BJ (cell line): ENCODE data around the gene TPI1. TPM values are rescaled to one million over a fixed set of nuclear protein-coding genes. Genes with fewer than 3 reads are reported as not detected.

Experiments used
- CTCF ChIA-PET: fragments of 350-600 bp; formaldehyde crosslinking; extraction: SDS; loops from one replicate; lab custom pipeline; 2021; ENCODE audit warnings: antibody characterized with exemption, inconsistent platforms; lab: Yijun Ruan, JAX
- POLR2A ChIA-PET: fragments of 300-600 bp; sonication (Branson Sonifier 250); formaldehyde crosslinking; extraction: SDS; loops from one replicate; lab custom pipeline; 2021; ENCODE audit warnings: antibody characterized with exemption; lab: Charles Lee
- DNase-seq: peaks from one replicate; pipeline ENCODE4 v3.0.0-alpha.2; 2011; ENCODE audit warnings: low read depth
- H3K27me3 ChIP-seq: 2 replicates; pipeline ENCODE4 v1.6.0; 2011; ENCODE audit warnings: low read length; ENCODE audit not compliant: control insufficient read depth, insufficient read depth
- H3K36me3 ChIP-seq: 2 replicates; pipeline ENCODE4 v1.5.1; 2011; ENCODE audit warnings: low read length; ENCODE audit not compliant: control insufficient read depth, insufficient read depth
- H3K4me3 ChIP-seq: 2 replicates; pipeline ENCODE4 v1.5.1; 2011; ENCODE audit warnings: low read depth, mild to moderate bottlenecking, control low read depth, low read length
- polyA plus RNA-seq: library from polyadenylated mRNA; depleted of rRNA; stranded (reverse); fragments of >200 nt; gene quantifications from 2 replicates; pipeline ENCODE4 v1.2.3, GENCODE V29; 2011
- TF ChIP-seq, protein P1 (sequence below): IDR thresholded peaks from 2 replicates; pipeline ENCODE4 v1.5.1; 2011; ENCODE audit warnings: low read depth, mild to moderate bottlenecking, control low read depth, inconsistent platforms, low read length, moderate library complexity; ENCODE audit not compliant: insufficient read depth

The TPI1 gene
- polyA plus RNA-seq, 1 experiment = 2,656 TPM

DNA sequence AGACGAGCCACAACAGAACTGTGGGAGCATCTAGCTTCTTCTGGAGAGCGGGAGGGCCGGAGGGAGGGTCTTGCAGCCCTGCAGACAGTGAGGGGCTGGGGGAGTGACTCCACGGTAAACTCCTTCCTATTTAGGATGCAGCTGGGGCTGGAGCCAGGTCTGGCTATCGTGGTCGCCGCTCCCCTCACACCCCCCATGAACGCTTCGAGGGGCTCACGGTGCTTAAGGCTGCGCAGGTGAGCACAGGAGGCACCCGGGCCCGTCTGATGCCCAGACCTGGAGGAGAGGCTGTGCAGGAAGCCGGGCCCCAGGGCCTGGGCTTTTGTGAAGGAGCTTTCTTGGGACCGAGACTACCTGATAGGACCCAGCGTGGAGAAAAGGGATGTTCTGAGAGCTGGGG, 30.5 kb upstream of the TPI1 start:
- TF ChIP-seq, protein P1, sequence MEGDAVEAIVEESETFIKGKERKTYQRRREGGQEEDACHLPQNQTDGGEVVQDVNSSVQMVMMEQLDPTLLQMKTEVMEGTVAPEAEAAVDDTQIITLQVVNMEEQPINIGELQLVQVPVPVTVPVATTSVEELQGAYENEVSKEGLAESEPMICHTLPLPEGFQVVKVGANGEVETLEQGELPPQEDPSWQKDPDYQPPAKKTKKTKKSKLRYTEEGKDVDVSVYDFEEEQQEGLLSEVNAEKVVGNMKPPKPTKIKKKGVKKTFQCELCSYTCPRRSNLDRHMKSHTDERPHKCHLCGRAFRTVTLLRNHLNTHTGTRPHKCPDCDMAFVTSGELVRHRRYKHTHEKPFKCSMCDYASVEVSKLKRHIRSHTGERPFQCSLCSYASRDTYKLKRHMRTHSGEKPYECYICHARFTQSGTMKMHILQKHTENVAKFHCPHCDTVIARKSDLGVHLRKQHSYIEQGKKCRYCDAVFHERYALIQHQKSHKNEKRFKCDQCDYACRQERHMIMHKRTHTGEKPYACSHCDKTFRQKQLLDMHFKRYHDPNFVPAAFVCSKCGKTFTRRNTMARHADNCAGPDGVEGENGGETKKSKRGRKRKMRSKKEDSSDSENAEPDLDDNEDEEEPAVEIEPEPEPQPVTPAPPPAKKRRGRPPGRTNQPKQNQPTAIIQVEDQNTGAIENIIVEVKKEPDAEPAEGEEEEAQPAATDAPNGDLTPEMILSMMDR = no peak
- H3K27me3 ChIP-seq = no peaks in the 10 kb centered on the region
- no peak overlapping the region for H3K4me3 ChIP-seq
- H3K36me3 ChIP-seq = peaks cover 40% of the 10 kb centered on the region
- no peak for DNase-seq
- ChIA-PET POLR2A (no interaction called here), CTCF (interaction anchor here (1.9 to 9.8 kb wide), 3 partner anchors 12 to 84 kb away, joined by 8 to 111 read pairs (median 32); partner anchors contain the start of genes CDCA3, MLF2 and USP5)

DNA sequence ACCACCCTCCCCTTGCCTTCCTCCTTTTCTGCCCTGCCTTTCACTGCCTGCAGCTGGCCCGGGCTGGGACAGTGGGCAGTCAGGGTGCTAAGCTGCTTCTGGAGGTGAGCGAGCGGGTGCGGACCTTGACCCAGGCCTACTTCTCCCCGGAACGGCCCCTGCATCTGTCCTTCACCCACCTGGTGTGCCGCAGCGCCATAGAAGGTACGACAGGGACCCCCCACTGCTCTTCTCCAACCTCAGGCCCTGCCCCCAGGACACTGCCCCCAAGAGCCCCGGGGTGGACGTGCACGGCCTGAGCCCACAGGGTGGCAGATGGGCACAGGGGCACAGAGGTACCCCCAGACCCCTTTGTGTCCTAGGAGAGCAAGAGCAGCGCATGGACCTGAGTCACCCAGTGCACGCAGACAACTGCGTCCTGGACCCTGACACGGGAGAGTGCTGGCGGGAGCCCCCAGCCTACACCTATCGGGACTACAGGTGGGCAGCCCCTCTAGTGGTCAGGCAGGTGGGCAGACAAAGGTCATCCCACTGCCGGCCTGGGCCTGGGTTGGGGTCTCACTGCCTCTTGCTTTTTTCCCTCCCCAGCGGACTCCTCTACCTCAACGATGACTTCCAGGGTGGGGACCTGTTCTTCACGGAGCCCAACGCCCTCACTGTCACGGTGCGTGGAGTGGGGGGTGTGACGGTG, 29.8 kb upstream of the TPI1 start:
- TF ChIP-seq, protein P1 = no peak
- H3K27me3 ChIP-seq = no peaks in the 10 kb centered on the region
- H3K36me3 ChIP-seq = peaks cover 37% of the 10 kb centered on the region
- POLR2A ChIA-PET = no interaction called here
- DNase-seq = no peak
- no peak overlapping the region for H3K4me3 ChIP-seq
- CTCF ChIA-PET = interaction anchor here (1.9 to 9.8 kb wide), 3 partner anchors 11 to 84 kb away, joined by 8 to 111 read pairs (median 32); partner anchors contain the start of genes CDCA3, MLF2 and USP5

- ChIA-PET CTCF (interaction anchor here (1.3 to 9.8 kb wide), 3 partner anchors 9 to 10 kb away, joined by 4 to 111 read pairs (median 6); partner anchors contain the start of genes CDCA3 and USP5), POLR2A (interaction anchor here (0.5 kb wide), 1 partner anchor 13 kb away, joined by 4 read pairs; the partner anchor contains the start of gene CDCA3)
- peaks cover 42% of the 10 kb centered on the region for H3K36me3 ChIP-seq
Observed at GRCh38 chr12:6838854-6839253, 28.5 kb upstream of the TPI1 start.

GRCh38 chr12:6839482-6840201, 27.7 kb upstream of the TPI1 start:
- TF ChIP-seq, protein P1 = no peak
- Histone ChIP-seq H3K4me3 (no peak overlapping the region), H3K36me3 (peaks cover 45% of the 10 kb centered on the region), H3K27me3 (no peaks in the 10 kb centered on the region)
- ChIA-PET POLR2A (interaction anchor here (0.5 to 0.7 kb wide), 2 partner anchors 8 to 12 kb away, joined by 3 to 4 read pairs; partner anchors contain the start of gene CDCA3), CTCF (interaction anchor here (1.1 to 9.8 kb wide), 6 partner anchors 9 to 32 kb away, joined by 4 to 111 read pairs (median 5); partner anchors contain the start of genes CDCA3 and USP5)
- no peak for DNase-seq

More at GRCh38 chr12:6838854-6839253, 28.5 kb upstream of the TPI1 start:
- Histone ChIP-seq H3K4me3 (no peak overlapping the region), H3K27me3 (no peaks in the 10 kb centered on the region)
- DNase-seq = no peak
- TF ChIP-seq, protein P1 = no peak

GRCh38 chr12:6840330-6840729, 27.0 kb upstream of the TPI1 start:
- Histone ChIP-seq H3K36me3 (peaks cover 45% of the 10 kb centered on the region), H3K27me3 (no peaks in the 10 kb centered on the region), H3K4me3 (no peak overlapping the region)
- TF ChIP-seq, protein P1 = no peak
- ChIA-PET CTCF (interaction anchor here (1.1 to 9.8 kb wide), 5 partner anchors 9 to 32 kb away, joined by 4 to 111 read pairs (median 5); partner anchors contain the start of genes CDCA3 and USP5), POLR2A (no interaction called here)
- no peak for DNase-seq
